SJCRH30 (cell line): Measurements from ENCODE around the gene TENM4. TPM values are rescaled to one million over a fixed set of nuclear protein-coding genes. Genes with fewer than 3 reads are reported as not detected.

Source experiments
- DNase-seq, 2 experiments: peaks; one replicate each; pipeline ENCODE4 v3.0.0-alpha.2; 2015 to 2020
- H3K27ac ChIP-seq: fragments of 250-450 bp; sonication (Bioruptor Pico); 2 replicates; pipeline ENCODE4 v1.5.1; 2020; ENCODE audit warnings: mild to moderate bottlenecking, moderate library complexity
- H3K27me3 ChIP-seq: fragments of 250-450 bp; sonication (Bioruptor Pico); 2 replicates; pipeline ENCODE4 v1.5.1; 2020; ENCODE audit warnings: mild to moderate bottlenecking, moderate library complexity
- H3K36me3 ChIP-seq: fragments of 250-450 bp; sonication (Bioruptor Pico); 2 replicates; pipeline ENCODE4 v1.5.1; 2020; ENCODE audit warnings: mild to moderate bottlenecking, moderate library complexity
- H3K4me1 ChIP-seq: fragments of 250-450 bp; sonication (Bioruptor Pico); 2 replicates; pipeline ENCODE4 v1.5.1; 2020; ENCODE audit warnings: mild to moderate bottlenecking, moderate library complexity
- H3K4me3 ChIP-seq: fragments of 250-450 bp; sonication (Bioruptor Pico); 2 replicates; pipeline ENCODE4 v1.5.1; 2020; ENCODE audit warnings: mild to moderate bottlenecking, moderate library complexity
- H3K9me3 ChIP-seq: fragments of 250-450 bp; sonication (Bioruptor Pico); replicated peaks from 2 replicates; pipeline ENCODE4 v1.5.1; 2020; ENCODE audit warnings: mild to moderate bottlenecking, moderate library complexity
- total RNA-seq: library from RNA; depleted of rRNA; stranded (reverse); fragments of >200 nt; shearing (Covaris generic); gene quantifications from 2 replicates; pipeline ENCODE4 v1.2.3, GENCODE V29; 2014

The TENM4 gene
- total RNA-seq, 1 experiment from 2014 or later, result 0.53 TPM

GRCh38 chr11:78929207-78929905, 511.5 kb downstream of the TENM4 start:
- Histone ChIP-seq H3K27me3 (no peaks in the 10 kb centered on the region), H3K4me1 (no peaks in the 10 kb centered on the region), H3K27ac (no peak overlapping the region), H3K36me3 (no peaks in the 10 kb centered on the region), H3K9me3 (no peaks in the 10 kb centered on the region), H3K4me3 (no peak overlapping the region)
- DNase-seq, result no peak

GRCh38 chr11:78927511-78927910, 513.3 kb downstream of the TENM4 start:
- Histone ChIP-seq H3K9me3 (no peaks in the 10 kb centered on the region), H3K27ac (no peak overlapping the region), H3K4me1 (no peaks in the 10 kb centered on the region), H3K27me3 (no peaks in the 10 kb centered on the region), H3K4me3 (no peak overlapping the region), H3K36me3 (no peaks in the 10 kb centered on the region)
- DNase-seq, result no peak

GRCh38 chr11:78926633-78927338, 514.0 kb downstream of the TENM4 start:
- Histone ChIP-seq H3K4me1 (no peaks in the 10 kb centered on the region), H3K4me3 (no peak overlapping the region), H3K27me3 (no peaks in the 10 kb centered on the region), H3K36me3 (no peaks in the 10 kb centered on the region), H3K9me3 (no peaks in the 10 kb centered on the region), H3K27ac (no peak overlapping the region)
- DNase-seq, result no peak

- no peaks in the 10 kb centered on the region for H3K4me1 ChIP-seq
- DNase-seq, result no peak
- H3K9me3 ChIP-seq, result no peaks in the 10 kb centered on the region
- no peaks in the 10 kb centered on the region for H3K36me3 ChIP-seq
- H3K4me3 ChIP-seq, result no peak overlapping the region
- no peaks in the 10 kb centered on the region for H3K27me3 ChIP-seq
- no peak overlapping the region for H3K27ac ChIP-seq
Observed at GRCh38 chr11:78925387-78925786, 515.4 kb downstream of the TENM4 start.

GRCh38 chr11:78922859-78923625, 517.8 kb downstream of the TENM4 start:
- H3K36me3 ChIP-seq, result no peaks in the 10 kb centered on the region
- H3K27ac ChIP-seq, result no peak overlapping the region
- H3K4me1 ChIP-seq, result no peaks in the 10 kb centered on the region
- no peaks in the 10 kb centered on the region for H3K27me3 ChIP-seq
- H3K9me3 ChIP-seq, result no peaks in the 10 kb centered on the region
- H3K4me3 ChIP-seq, result no peak overlapping the region
- no peak for DNase-seq

GRCh38 chr11:78921509-78921908, 519.3 kb downstream of the TENM4 start:
- Histone ChIP-seq H3K27ac (no peak overlapping the region), H3K4me3 (no peak overlapping the region), H3K36me3 (no peaks in the 10 kb centered on the region), H3K4me1 (no peaks in the 10 kb centered on the region), H3K27me3 (no peaks in the 10 kb centered on the region), H3K9me3 (no peaks in the 10 kb centered on the region)
- DNase-seq, result peak in 1 of 2 experiments; percentile 2

- DNase-seq, result no peak
- Histone ChIP-seq H3K27ac (no peak overlapping the region), H3K36me3 (no peaks in the 10 kb centered on the region)
Observed at GRCh38 chr11:78920329-78920728, 520.5 kb downstream of the TENM4 start.

GRCh38 chr11:78916759-78917158, 524.1 kb downstream of the TENM4 start:
- no peak overlapping the region for H3K4me3 ChIP-seq
- H3K9me3 ChIP-seq, result no peaks in the 10 kb centered on the region
- no peak overlapping the region for H3K27ac ChIP-seq
- H3K36me3 ChIP-seq, result no peaks in the 10 kb centered on the region
- H3K4me1 ChIP-seq, result no peaks in the 10 kb centered on the region
- no peak for DNase-seq
- H3K27me3 ChIP-seq, result no peaks in the 10 kb centered on the region

More at GRCh38 chr11:78920329-78920728, 520.5 kb downstream of the TENM4 start:
- Histone ChIP-seq H3K27me3 (no peaks in the 10 kb centered on the region), H3K9me3 (no peaks in the 10 kb centered on the region), H3K4me1 (no peaks in the 10 kb centered on the region), H3K4me3 (no peak overlapping the region)

- H3K4me3 ChIP-seq, result no peak overlapping the region
- H3K4me1 ChIP-seq, result no peaks in the 10 kb centered on the region
- no peak for DNase-seq
- no peaks in the 10 kb centered on the region for H3K9me3 ChIP-seq
- H3K27me3 ChIP-seq, result no peaks in the 10 kb centered on the region
- H3K27ac ChIP-seq, result no peak overlapping the region
- no peaks in the 10 kb centered on the region for H3K36me3 ChIP-seq
Observed at GRCh38 chr11:78914503-78914902, 526.3 kb downstream of the TENM4 start.

- DNase-seq, result no peak
- H3K27me3 ChIP-seq, result no peaks in the 10 kb centered on the region
- H3K27ac ChIP-seq, result no peak overlapping the region
- H3K9me3 ChIP-seq, result no peaks in the 10 kb centered on the region
- no peak overlapping the region for H3K4me3 ChIP-seq
- H3K36me3 ChIP-seq, result no peaks in the 10 kb centered on the region
- H3K4me1 ChIP-seq, result no peaks in the 10 kb centered on the region
Observed at GRCh38 chr11:78912778-78913177, 528.1 kb downstream of the TENM4 start.

GRCh38 chr11:78910322-78910721, 530.5 kb downstream of the TENM4 start:
- H3K9me3 ChIP-seq, result no peaks in the 10 kb centered on the region
- H3K27ac ChIP-seq, result no peak overlapping the region
- no peak for DNase-seq

GRCh38 chr11:78909386-78909785, 531.4 kb downstream of the TENM4 start:
- no peak for DNase-seq
- Histone ChIP-seq H3K4me1 (no peaks in the 10 kb centered on the region), H3K9me3 (no peaks in the 10 kb centered on the region)

More at GRCh38 chr11:78910322-78910721, 530.5 kb downstream of the TENM4 start:
- H3K4me3 ChIP-seq, result no peak overlapping the region
- no peaks in the 10 kb centered on the region for H3K4me1 ChIP-seq
- no peaks in the 10 kb centered on the region for H3K36me3 ChIP-seq
- no peaks in the 10 kb centered on the region for H3K27me3 ChIP-seq

GRCh38 chr11:78907636-78908035, 533.2 kb downstream of the TENM4 start:
- no peak overlapping the region for H3K27ac ChIP-seq

More at GRCh38 chr11:78909386-78909785, 531.4 kb downstream of the TENM4 start:
- Histone ChIP-seq H3K4me3 (no peak overlapping the region), H3K27ac (no peak overlapping the region), H3K27me3 (no peaks in the 10 kb centered on the region), H3K36me3 (no peaks in the 10 kb centered on the region)

GRCh38 chr11:78906566-78906965, 534.3 kb downstream of the TENM4 start:
- no peaks in the 10 kb centered on the region for H3K27me3 ChIP-seq
- no peak overlapping the region for H3K4me3 ChIP-seq
- no peak overlapping the region for H3K27ac ChIP-seq
- no peak for DNase-seq
- no peaks in the 10 kb centered on the region for H3K36me3 ChIP-seq
- no peaks in the 10 kb centered on the region for H3K4me1 ChIP-seq
- H3K9me3 ChIP-seq, result no peaks in the 10 kb centered on the region

More at GRCh38 chr11:78907636-78908035, 533.2 kb downstream of the TENM4 start:
- no peak overlapping the region for H3K4me3 ChIP-seq
- H3K9me3 ChIP-seq, result no peaks in the 10 kb centered on the region
- DNase-seq, result no peak
- no peaks in the 10 kb centered on the region for H3K4me1 ChIP-seq
- no peaks in the 10 kb centered on the region for H3K27me3 ChIP-seq
- H3K36me3 ChIP-seq, result no peaks in the 10 kb centered on the region

- H3K4me1 ChIP-seq, result no peaks in the 10 kb centered on the region
- no peaks in the 10 kb centered on the region for H3K36me3 ChIP-seq
- no peak for DNase-seq
- no peak overlapping the region for H3K27ac ChIP-seq
- H3K4me3 ChIP-seq, result no peak overlapping the region
- no peaks in the 10 kb centered on the region for H3K27me3 ChIP-seq
- no peaks in the 10 kb centered on the region for H3K9me3 ChIP-seq
Observed at GRCh38 chr11:78905756-78906155, 535.1 kb downstream of the TENM4 start.
